ENCODE measurements around the gene NRAS.
A peak's percentile ranks its signal among the peaks of the same experiment; 100 is the strongest.

The NRAS gene

DNA sequence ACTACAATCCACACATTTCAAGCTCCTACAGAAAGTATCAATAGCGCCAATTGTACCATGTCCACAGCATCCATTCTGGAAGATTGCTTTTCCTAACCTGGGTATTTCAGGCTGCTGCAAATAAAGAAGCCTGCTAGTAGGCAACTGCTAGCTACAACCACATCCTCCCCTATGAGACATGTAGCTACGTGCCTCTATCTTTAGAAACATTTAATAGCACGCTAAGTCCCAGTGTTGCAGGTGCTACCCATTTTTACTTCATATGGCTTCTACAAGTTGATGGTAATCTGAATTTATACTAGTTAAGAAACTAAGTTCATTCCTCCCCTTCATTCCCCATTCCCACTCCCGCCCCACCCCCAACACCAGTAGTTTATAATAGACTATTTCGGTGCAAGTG lies 13.8 kb downstream of the NRAS start:
- TF ChIP-seq CTCF (IDR thresholded peaks at IDR 0.05; ENCODE audit: extremely low read depth, insufficient read depth, missing control alignments), result no peak
- peak; percentile 17 for DNase-seq (ENCODE audit: low spot score)
- in situ Hi-C loops (cut with MboI; ENCODE audit: low pct_unique_long_range_greater_than_20kb, low sequenced_read_pairs, unreplicated experiment), result no loop called here

GRCh38 chr1:114701931-114702330 lies 14.6 kb downstream of the NRAS start:
- no peak for TF ChIP-seq CTCF (IDR thresholded peaks at IDR 0.05; ENCODE audit: extremely low read depth, insufficient read depth, missing control alignments)

DNA sequence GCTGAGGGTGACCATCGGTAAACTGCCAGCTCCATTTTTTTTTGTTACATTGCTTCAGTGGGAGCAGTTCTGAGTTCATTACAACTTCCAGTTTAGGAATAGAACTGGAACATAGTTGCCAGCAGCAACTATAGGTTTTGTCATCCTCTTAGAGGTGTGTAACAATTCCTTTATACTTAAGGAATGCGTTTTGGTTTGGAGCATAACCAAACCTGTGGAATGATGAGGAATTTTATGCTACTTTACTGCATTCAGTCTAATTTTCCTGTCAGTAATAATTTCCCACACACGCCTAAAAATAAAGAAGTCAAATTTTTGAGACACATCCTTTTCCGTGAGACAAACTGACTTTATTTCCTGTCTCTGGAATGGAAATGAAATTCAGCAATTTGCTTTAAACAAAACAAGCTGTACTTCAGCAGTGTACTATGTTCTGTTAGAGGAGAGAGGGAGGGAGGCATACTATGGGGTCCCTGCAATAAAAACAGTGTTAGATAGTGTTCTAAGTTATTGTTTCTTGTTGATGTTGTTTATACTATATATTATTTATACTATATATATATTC lies 16.5 kb downstream of the NRAS start:
- in situ Hi-C loops (cut with MboI; ENCODE audit: low pct_unique_long_range_greater_than_20kb, low sequenced_read_pairs, unreplicated experiment), result no loop called here
- no peak for DNase-seq (ENCODE audit: low spot score)
- TF ChIP-seq CTCF (IDR thresholded peaks at IDR 0.05; ENCODE audit: extremely low read depth, insufficient read depth, missing control alignments), result no peak

More at GRCh38 chr1:114701931-114702330, 14.6 kb downstream of the NRAS start:
- in situ Hi-C loops (cut with MboI; ENCODE audit: low pct_unique_long_range_greater_than_20kb, low sequenced_read_pairs, unreplicated experiment), result no loop called here
- DNase-seq (ENCODE audit: low spot score), result no peak

- no peak for DNase-seq (ENCODE audit: low spot score)
- in situ Hi-C loops (cut with MboI; ENCODE audit: low pct_unique_long_range_greater_than_20kb, low sequenced_read_pairs, unreplicated experiment), result no loop called here
- TF ChIP-seq CTCF (IDR thresholded peaks at IDR 0.05; ENCODE audit: extremely low read depth, insufficient read depth, missing control alignments), result no peak
Observed at GRCh38 chr1:114696810-114697209, 19.8 kb downstream of the NRAS start.

GRCh38 chr1:114695430-114696058 lies 21.0 kb downstream of the NRAS start, which contains the start of gene AMPD1:
Gene AMPD1 (minus strand): TSS chr1:114695546. CDS start chr1:114695471, 75 bp downstream.
- DNase-seq (ENCODE audit: low spot score), result no peak
- no peak for TF ChIP-seq CTCF (IDR thresholded peaks at IDR 0.05; ENCODE audit: extremely low read depth, insufficient read depth, missing control alignments)
- in situ Hi-C loops (cut with MboI; ENCODE audit: low pct_unique_long_range_greater_than_20kb, low sequenced_read_pairs, unreplicated experiment), result no loop called here

DNA sequence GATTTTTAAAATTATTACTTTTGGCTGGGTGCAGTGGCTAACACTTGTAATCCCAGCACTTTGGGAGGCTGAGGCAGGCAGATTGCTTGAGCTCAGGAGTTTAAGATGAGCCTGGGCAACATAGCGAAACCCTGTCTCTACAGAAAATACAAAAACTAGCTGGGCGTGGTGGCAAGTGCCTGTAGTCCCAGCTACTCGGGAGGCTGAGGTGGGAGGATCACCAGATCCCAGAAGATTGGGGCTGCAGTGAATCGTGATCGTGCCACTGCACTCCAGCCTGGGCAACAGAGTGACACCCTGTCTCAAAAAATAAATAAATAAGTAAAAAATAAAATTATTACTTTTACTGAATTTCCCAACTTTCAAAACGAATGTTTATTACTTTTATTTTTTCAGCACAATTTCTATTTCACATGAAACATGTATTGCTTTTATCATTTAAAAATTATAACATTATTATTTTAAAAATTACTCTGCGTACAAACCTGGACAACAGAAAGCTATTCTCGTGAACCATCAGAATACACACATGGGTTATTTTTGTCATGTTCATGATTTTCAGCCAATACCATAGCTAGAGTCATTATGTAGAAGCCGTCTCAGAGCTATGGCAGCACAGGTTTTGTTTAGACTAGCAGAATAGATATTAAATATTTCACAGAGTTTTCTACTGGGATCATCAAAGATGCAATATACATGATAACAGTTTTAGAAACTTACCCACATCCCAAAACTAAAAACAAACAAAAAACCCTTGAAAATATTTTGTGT lies 21.8 kb downstream of the NRAS start:
- in situ Hi-C loops (cut with MboI; ENCODE audit: low pct_unique_long_range_greater_than_20kb, low sequenced_read_pairs, unreplicated experiment), result no loop called here
- no peak for DNase-seq (ENCODE audit: low spot score)
- TF ChIP-seq CTCF (IDR thresholded peaks at IDR 0.05; ENCODE audit: extremely low read depth, insufficient read depth, missing control alignments), result no peak

Data from GM13977 (cell line).